Measurements from ENCODE around the gene SEMA3G. TPM values are rescaled to one million over a fixed set of nuclear protein-coding genes. Genes with fewer than 3 reads are reported as not detected.

SEMA3G gene
- total RNA-seq, 1 experiment from 2014 or later, result not detected

GRCh38 chr3:52487050-52487787 is 42.3 kb upstream of the SEMA3G start:
- no TSS peak for BruUV-seq (replicated peaks)
- Histone ChIP-seq H3K27me3 (replicated peaks; ENCODE audit: insufficient read depth, low read depth, low read length, poor library complexity) (no peaks in the 10 kb centered on the region), H3K27ac (ENCODE audit: low read depth, low read length, poor library complexity, severe bottlenecking) (no peak overlapping the region), H3K36me3 (ENCODE audit: insufficient read depth, low read length, poor library complexity, severe bottlenecking) (peaks cover 3% of the 10 kb centered on the region), H3K9me3 (ENCODE audit: low read depth, low read length, poor library complexity, severe bottlenecking) (no peaks in the 10 kb centered on the region), H3K4me3 (ENCODE audit: low read depth, low read length, poor library complexity, severe bottlenecking) (no peak overlapping the region), H3K4me1 (ENCODE audit: insufficient read depth, low read length, poor library complexity, severe bottlenecking) (no peaks in the 10 kb centered on the region)
- TF ChIP-seq, protein P1, sequence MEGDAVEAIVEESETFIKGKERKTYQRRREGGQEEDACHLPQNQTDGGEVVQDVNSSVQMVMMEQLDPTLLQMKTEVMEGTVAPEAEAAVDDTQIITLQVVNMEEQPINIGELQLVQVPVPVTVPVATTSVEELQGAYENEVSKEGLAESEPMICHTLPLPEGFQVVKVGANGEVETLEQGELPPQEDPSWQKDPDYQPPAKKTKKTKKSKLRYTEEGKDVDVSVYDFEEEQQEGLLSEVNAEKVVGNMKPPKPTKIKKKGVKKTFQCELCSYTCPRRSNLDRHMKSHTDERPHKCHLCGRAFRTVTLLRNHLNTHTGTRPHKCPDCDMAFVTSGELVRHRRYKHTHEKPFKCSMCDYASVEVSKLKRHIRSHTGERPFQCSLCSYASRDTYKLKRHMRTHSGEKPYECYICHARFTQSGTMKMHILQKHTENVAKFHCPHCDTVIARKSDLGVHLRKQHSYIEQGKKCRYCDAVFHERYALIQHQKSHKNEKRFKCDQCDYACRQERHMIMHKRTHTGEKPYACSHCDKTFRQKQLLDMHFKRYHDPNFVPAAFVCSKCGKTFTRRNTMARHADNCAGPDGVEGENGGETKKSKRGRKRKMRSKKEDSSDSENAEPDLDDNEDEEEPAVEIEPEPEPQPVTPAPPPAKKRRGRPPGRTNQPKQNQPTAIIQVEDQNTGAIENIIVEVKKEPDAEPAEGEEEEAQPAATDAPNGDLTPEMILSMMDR (conservative IDR thresholded peaks at IDR 0.05; ENCODE audit: low read depth, low read length), result no peak
- no peak for TF ChIP-seq EZH2 (IDR thresholded peaks at IDR 0.05; ENCODE audit: borderline replicate concordance, low read depth, low read length, poor library complexity, severe bottlenecking)
- intact Hi-C loops (cut with micrococcal nuclease; ENCODE audit: unreplicated experiment), result no loop called here
- CTCF ChIA-PET, result no interaction called here
- DNase-seq (ENCODE audit: low spot score), result no peak
- POLR2A ChIA-PET (ENCODE audit: low non-redundant PET), result no interaction called here

GRCh38 chr3:52484680-52485461 is 40.0 kb upstream of the SEMA3G start:
- no peaks in the 10 kb centered on the region for H3K4me1 ChIP-seq (ENCODE audit: insufficient read depth, low read length, poor library complexity, severe bottlenecking)
- no peak overlapping the region for H3K4me3 ChIP-seq (ENCODE audit: low read depth, low read length, poor library complexity, severe bottlenecking)
- intact Hi-C loops (cut with micrococcal nuclease; ENCODE audit: unreplicated experiment), result no loop called here
- H3K36me3 ChIP-seq (ENCODE audit: insufficient read depth, low read length, poor library complexity, severe bottlenecking), result peaks cover 3% of the 10 kb centered on the region
- H3K9me3 ChIP-seq (ENCODE audit: low read depth, low read length, poor library complexity, severe bottlenecking), result no peaks in the 10 kb centered on the region
- ChIA-PET POLR2A (ENCODE audit: low non-redundant PET) (no interaction called here), CTCF (no interaction called here)
- no peaks in the 10 kb centered on the region for H3K27me3 ChIP-seq (replicated peaks; ENCODE audit: insufficient read depth, low read depth, low read length, poor library complexity)
- DNase-seq (ENCODE audit: low spot score), result no peak
- BruUV-seq (replicated peaks), result no TSS peak
- TF ChIP-seq EZH2 (IDR thresholded peaks at IDR 0.05; ENCODE audit: borderline replicate concordance, low read depth, low read length, poor library complexity, severe bottlenecking), result no peak
- TF ChIP-seq, protein P1 (conservative IDR thresholded peaks at IDR 0.05; ENCODE audit: low read depth, low read length), result no peak
- no peak overlapping the region for H3K27ac ChIP-seq (ENCODE audit: low read depth, low read length, poor library complexity, severe bottlenecking)

GRCh38 chr3:52483577-52484381 is 38.9 kb upstream of the SEMA3G start:
- TF ChIP-seq EZH2 (IDR thresholded peaks at IDR 0.05; ENCODE audit: borderline replicate concordance, low read depth, low read length, poor library complexity, severe bottlenecking), result no peak
- TF ChIP-seq, protein P1 (conservative IDR thresholded peaks at IDR 0.05; ENCODE audit: low read depth, low read length), result no peak
- CTCF ChIA-PET, result no interaction called here
- Histone ChIP-seq H3K36me3 (ENCODE audit: insufficient read depth, low read length, poor library complexity, severe bottlenecking) (peaks cover 3% of the 10 kb centered on the region), H3K9me3 (ENCODE audit: low read depth, low read length, poor library complexity, severe bottlenecking) (no peaks in the 10 kb centered on the region), H3K4me1 (ENCODE audit: insufficient read depth, low read length, poor library complexity, severe bottlenecking) (no peaks in the 10 kb centered on the region), H3K27ac (ENCODE audit: low read depth, low read length, poor library complexity, severe bottlenecking) (no peak overlapping the region), H3K27me3 (replicated peaks; ENCODE audit: insufficient read depth, low read depth, low read length, poor library complexity) (no peaks in the 10 kb centered on the region), H3K4me3 (ENCODE audit: low read depth, low read length, poor library complexity, severe bottlenecking) (no peak overlapping the region)
- BruUV-seq (replicated peaks), result no TSS peak
- intact Hi-C loops (cut with micrococcal nuclease; ENCODE audit: unreplicated experiment), result no loop called here
- POLR2A ChIA-PET (ENCODE audit: low non-redundant PET), result no interaction called here
- no peak for DNase-seq (ENCODE audit: low spot score)
